Activated gamma-delta T cell treated with Interleukin-2 at 50 U/mL for 16 hours (primary cell): ENCODE results near the gene MESP2.

ENCODE experiments used
- DNase-seq: peaks from one replicate; pipeline ENCODE4 v3.0.0-alpha.2; 2020

MESP2 gene

GRCh38 chr15:89756897-89757296, 19.2 kb upstream of the MESP2 start:
- no peak for DNase-seq

GRCh38 chr15:89758283-89758682, 17.8 kb upstream of the MESP2 start:
- no peak for DNase-seq

- no peak for DNase-seq
These were observed 17.2 kb upstream of the MESP2 start for GRCh38 chr15:89758981-89759380.

- no peak for DNase-seq
These were observed 16.3 kb upstream of the MESP2 start for GRCh38 chr15:89759835-89760234.

GRCh38 chr15:89760303-89761008, 15.7 kb upstream of the MESP2 start:
- peak; percentile 54 for DNase-seq

GRCh38 chr15:89761009-89761831, 14.9 kb upstream of the MESP2 start:
- no peak for DNase-seq

- DNase-seq, result no peak
These were observed 14.2 kb upstream of the MESP2 start for GRCh38 chr15:89761929-89762328.

- DNase-seq, result no peak
These were observed 10.4 kb upstream of the MESP2 start for GRCh38 chr15:89765694-89766093.

- DNase-seq, result no peak
These were observed 9.5 kb upstream of the MESP2 start for GRCh38 chr15:89766357-89767311.

- DNase-seq, result no peak
These were observed 8.7 kb upstream of the MESP2 start for GRCh38 chr15:89767411-89767915.

- DNase-seq, result no peak
These were observed 8.0 kb upstream of the MESP2 start for GRCh38 chr15:89768071-89768500.

GRCh38 chr15:89769366-89769765, 6.8 kb upstream of the MESP2 start:
- DNase-seq, result no peak

GRCh38 chr15:89770041-89770440, 6.1 kb upstream of the MESP2 start:
- no peak for DNase-seq

- DNase-seq, result no peak
These were observed 3.1 kb upstream of the MESP2 start for GRCh38 chr15:89772932-89773583.

GRCh38 chr15:89774492-89774891, 1.6 kb upstream of the MESP2 start:
- no peak for DNase-seq

- no peak for DNase-seq
These were observed 317 bp upstream of the MESP2 start for GRCh38 chr15:89775815-89776214.

- no peak for DNase-seq
These were observed 1.1 kb downstream of the MESP2 start for GRCh38 chr15:89777073-89777751.

- DNase-seq, result no peak
These were observed 1.7 kb downstream of the MESP2 start for GRCh38 chr15:89777782-89778380.

GRCh38 chr15:89778861-89779260, 2.7 kb downstream of the MESP2 start:
- DNase-seq, result no peak

- no peak for DNase-seq
These were observed 4.5 kb downstream of the MESP2 start for GRCh38 chr15:89780601-89781000.

GRCh38 chr15:89781055-89781454, 4.9 kb downstream of the MESP2 start:
- no peak for DNase-seq
